ENCODE data around the gene FGF3.

Gene FGF3

GRCh38 chr11:69818603-69819441 lies at the start of gene FGF3:
FGF3 (minus strand) TSS chr11:69819416; CDS start chr11:69818933, 483 bp downstream.
- no peak for DNase-seq

- DNase-seq: no peak
Measured at GRCh38 chr11:69868871-69869270, 49.7 kb upstream of the FGF3 start.

GRCh38 chr11:69868006-69868810 lies 49.0 kb upstream of the FGF3 start:
- DNase-seq: no peak

GRCh38 chr11:69867076-69868005 lies 48.1 kb upstream of the FGF3 start:
- no peak for DNase-seq

- no peak for DNase-seq
Measured at GRCh38 chr11:69866648-69867047, 47.4 kb upstream of the FGF3 start.

- no peak for DNase-seq
Measured at GRCh38 chr11:69865707-69866106, 46.5 kb upstream of the FGF3 start.

- no peak for DNase-seq
Measured at GRCh38 chr11:69864686-69865661, 45.8 kb upstream of the FGF3 start.

- no peak for DNase-seq
Measured at GRCh38 chr11:69863544-69864200, 44.5 kb upstream of the FGF3 start.

GRCh38 chr11:69862797-69863543 lies 43.8 kb upstream of the FGF3 start:
- DNase-seq: no peak

GRCh38 chr11:69862331-69862771 lies 43.1 kb upstream of the FGF3 start:
- no peak for DNase-seq

- no peak for DNase-seq
Measured at GRCh38 chr11:69861901-69862300, 42.7 kb upstream of the FGF3 start.

- DNase-seq: no peak
Measured at GRCh38 chr11:69860796-69861445, 41.7 kb upstream of the FGF3 start.

GRCh38 chr11:69860244-69860643 lies 41.0 kb upstream of the FGF3 start:
- no peak for DNase-seq

- DNase-seq: no peak
Measured at GRCh38 chr11:69859275-69859934, 40.2 kb upstream of the FGF3 start.

- DNase-seq: no peak
Measured at GRCh38 chr11:69855421-69855820, 36.2 kb upstream of the FGF3 start.

GRCh38 chr11:69854713-69855112 lies 35.5 kb upstream of the FGF3 start:
- DNase-seq: no peak

GRCh38 chr11:69852056-69852455 lies 32.8 kb upstream of the FGF3 start:
- no peak for DNase-seq

GRCh38 chr11:69848201-69848600 lies 29.0 kb upstream of the FGF3 start:
- no peak for DNase-seq

GRCh38 chr11:69844396-69844795 lies 25.2 kb upstream of the FGF3 start:
- DNase-seq: no peak
